Measurements from ENCODE around the gene TGFBR3. TPM values are rescaled to one million over a fixed set of nuclear protein-coding genes. Genes with fewer than 3 reads are reported as not detected.
A peak's percentile ranks its signal among the peaks of the same experiment; 100 is the strongest.

TGFBR3 gene
- total RNA-seq, 4 donors from 2014 or later = 16.3 to 90.0 (median 54.7) TPM

DNA sequence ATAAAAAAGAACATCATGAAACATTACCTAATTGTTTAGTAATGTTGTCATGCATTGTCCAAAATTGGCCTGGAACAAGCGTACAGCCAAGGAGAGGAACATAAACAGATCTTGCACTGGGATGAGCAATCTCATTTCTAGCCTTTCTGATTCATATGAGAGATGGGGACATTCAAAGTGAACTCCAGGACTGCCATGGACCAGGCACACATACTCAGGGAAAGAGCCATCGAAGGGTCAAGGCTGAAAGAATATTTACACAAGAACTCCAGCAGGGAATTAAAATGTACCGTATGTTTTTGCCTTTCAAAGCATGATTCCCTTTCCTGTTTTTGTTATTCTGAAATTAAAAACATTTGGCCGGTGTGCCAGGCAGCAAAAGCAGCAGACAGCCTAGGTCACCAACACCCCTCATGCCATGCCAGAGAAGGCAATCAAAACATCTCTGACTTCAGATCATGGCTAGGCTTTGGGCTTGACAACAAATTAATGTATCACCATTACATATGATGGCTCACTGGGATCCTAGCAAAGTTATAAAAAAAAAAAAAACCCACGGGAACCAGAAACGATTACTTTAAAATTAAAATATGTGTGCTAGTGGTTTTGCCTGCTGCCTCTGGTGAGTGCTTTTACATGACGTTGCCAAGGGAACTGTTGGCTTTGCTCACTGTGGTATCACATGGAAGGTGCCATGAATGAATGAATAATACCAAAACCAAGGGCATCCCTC is 159.8 kb downstream of the TGFBR3 start:
- TF ChIP-seq POLR2A (IDR thresholded peaks at IDR 0.05) (no peak), CTCF (IDR thresholded peaks at IDR 0.05) (no peak)
- Histone ChIP-seq H3K36me3 (no peaks in the 10 kb centered on the region), H3K9me3 (no peaks in the 10 kb centered on the region), H3K27me3 (no peaks in the 10 kb centered on the region), H3K4me1 (peaks cover 0 to 7% (median under 1%) of the 10 kb centered on the region in 4 donors), H3K4me3 (no peak overlapping the region), H3K27ac (peak overlapping the region in 3 of 4 donors; percentile 39 to 85 (median 79))
- DNase-seq = no peak

DNA sequence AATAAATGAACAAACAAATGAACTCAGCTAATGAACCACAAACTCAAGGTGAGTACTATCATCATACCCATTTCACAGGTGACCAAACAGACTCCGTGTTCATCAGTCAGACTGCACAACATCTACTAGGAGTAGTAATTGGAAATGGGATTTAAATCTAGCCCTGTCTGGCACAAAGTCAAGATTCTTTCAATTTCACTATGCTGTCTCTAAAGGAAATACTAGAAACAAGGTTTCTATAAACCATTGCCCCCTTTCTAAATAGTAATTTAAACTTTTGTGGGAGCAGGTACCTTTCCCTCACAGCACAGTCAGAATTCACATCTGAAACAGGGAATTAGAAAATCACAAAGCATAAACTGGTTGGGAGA is 160.3 kb downstream of the TGFBR3 start:
- H3K9me3 ChIP-seq = no peaks in the 10 kb centered on the region
- no peaks in the 10 kb centered on the region for H3K36me3 ChIP-seq
- H3K4me1 ChIP-seq = peaks cover 0 to 5% (median 0%) of the 10 kb centered on the region in 4 donors
- no peak for DNase-seq
- TF ChIP-seq CTCF (IDR thresholded peaks at IDR 0.05) (no peak), POLR2A (IDR thresholded peaks at IDR 0.05) (no peak)
- no peaks in the 10 kb centered on the region for H3K27me3 ChIP-seq
- peak overlapping the region in 3 of 4 donors; percentile 64 to 85 (median 79) for H3K27ac ChIP-seq
- no peak overlapping the region for H3K4me3 ChIP-seq

- peaks cover 0 to 5% (median 0%) of the 10 kb centered on the region in 4 donors for H3K4me1 ChIP-seq
- no peak overlapping the region for H3K4me3 ChIP-seq
- H3K27ac ChIP-seq = peak overlapping the region in 3 of 4 donors; percentile 64 to 85 (median 79)
- H3K36me3 ChIP-seq = peaks cover 0 to 5% (median 0%) of the 10 kb centered on the region in 3 donors
- no peak for DNase-seq
- no peaks in the 10 kb centered on the region for H3K9me3 ChIP-seq
- TF ChIP-seq POLR2A (IDR thresholded peaks at IDR 0.05) = no peak
- no peak for TF ChIP-seq CTCF (IDR thresholded peaks at IDR 0.05)
- no peaks in the 10 kb centered on the region for H3K27me3 ChIP-seq
Observed at GRCh38 chr1:91724644-91725043, 161.3 kb downstream of the TGFBR3 start.

DNA sequence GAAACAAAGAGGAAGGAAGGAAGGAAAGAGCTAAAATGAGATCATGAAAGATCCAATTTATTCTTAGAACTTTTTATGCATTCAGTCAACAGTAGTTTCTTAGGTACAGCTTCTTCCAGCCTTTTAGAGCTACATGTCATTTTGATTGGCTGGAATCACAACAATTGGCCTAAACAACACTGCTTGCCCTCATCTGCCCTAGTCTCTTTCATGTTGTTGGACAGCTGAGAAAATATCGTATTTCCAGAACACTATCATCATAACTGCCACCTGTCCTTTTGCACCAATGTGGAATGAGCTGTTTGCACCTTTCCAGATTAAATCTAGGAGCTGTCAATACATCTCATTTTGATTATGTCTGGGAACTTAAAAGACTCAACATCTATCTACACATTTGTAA is 161.7 kb downstream of the TGFBR3 start:
- TF ChIP-seq CTCF (IDR thresholded peaks at IDR 0.05) (no peak), POLR2A (IDR thresholded peaks at IDR 0.05) (no peak)
- Histone ChIP-seq H3K9me3 (no peaks in the 10 kb centered on the region), H3K27me3 (no peaks in the 10 kb centered on the region), H3K4me3 (no peak overlapping the region), H3K27ac (peak overlapping the region in 2 of 4 donors; percentile 79 to 85), H3K36me3 (peaks cover 0 to 10% (median 0%) of the 10 kb centered on the region in 3 donors), H3K4me1 (peaks cover 0 to 5% (median 0%) of the 10 kb centered on the region in 4 donors)
- DNase-seq = no peak

- H3K27me3 ChIP-seq = no peaks in the 10 kb centered on the region
- no peak overlapping the region for H3K27ac ChIP-seq
- no peaks in the 10 kb centered on the region for H3K9me3 ChIP-seq
- no peak overlapping the region for H3K4me3 ChIP-seq
- TF ChIP-seq POLR2A (IDR thresholded peaks at IDR 0.05) (no peak), CTCF (IDR thresholded peaks at IDR 0.05) (no peak)
- no peaks in the 10 kb centered on the region for H3K4me1 ChIP-seq
- DNase-seq = no peak
- H3K36me3 ChIP-seq = peaks cover 0 to 24% (median 0%) of the 10 kb centered on the region in 3 donors
Observed at GRCh38 chr1:91720044-91720443, 165.9 kb downstream of the TGFBR3 start.

Data from Peyer's patch (tissue), 4 donors.